ENCODE measurements around the gene SOD2. TPM values are rescaled to one million over a fixed set of nuclear protein-coding genes. Genes with fewer than 3 reads are reported as not detected.
A peak's percentile ranks its signal among the peaks of the same experiment; 100 is the strongest.

SOD2 gene
- total and polyA plus RNA-seq, 2 of the 13 experiments (the other 11 are each of a cell fraction or from before 2014, with no cell fraction given), result 304 to 309 TPM

GRCh38 chr6:159727717-159728445, 34.8 kb upstream of the SOD2 start (continued):
- TF ChIP-seq BCL3 (CRISPR knock-in tag; IDR thresholded peaks at IDR 0.05), result peak; percentile 52; the same call in 1 of the 2 replicates
- TF ChIP-seq CAMTA2 (CRISPR knock-in tag; IDR thresholded peaks at IDR 0.05; ENCODE audit: borderline replicate concordance), result peak; percentile 26; the same call in 1 of the 2 replicates
- TF ChIP-seq GABPB1 (CRISPR knock-in tag; IDR thresholded peaks at IDR 0.05), result peak; percentile 40; the same call in 1 of the 2 replicates
- TF ChIP-seq ZMYM3 (CRISPR knock-in tag; IDR thresholded peaks at IDR 0.05), result no peak
- no peak; a peak in 1 of 4 replicates for TF ChIP-seq KLF16 (CRISPR knock-in tag; IDR thresholded peaks at IDR 0.05)
- TF ChIP-seq FOSL2 (CRISPR knock-in tag; IDR thresholded peaks at IDR 0.05), result no peak
- TF ChIP-seq MLXIP (CRISPR knock-in tag; IDR thresholded peaks at IDR 0.05; ENCODE audit: borderline replicate concordance), result no peak
- peak; percentile 16; the same call in 1 of the 2 replicates for TF ChIP-seq ARID4A (CRISPR knock-in tag; IDR thresholded peaks at IDR 0.05; ENCODE audit: borderline replicate concordance)
- TF ChIP-seq HNF1A (IDR thresholded peaks at IDR 0.05; ENCODE audit: low read depth), result no peak
- TF ChIP-seq HNF1A (CRISPR knock-in tag; IDR thresholded peaks at IDR 0.05; ENCODE audit: borderline replicate concordance), result no peak
- no peak for TF ChIP-seq ZNF776 (CRISPR knock-in tag; IDR thresholded peaks at IDR 0.05)
- TF ChIP-seq RXRB (CRISPR knock-in tag; IDR thresholded peaks at IDR 0.05; ENCODE audit: borderline replicate concordance), result 0 out of 2 replicates have a peak, but pooled peaks have one; percentile 5
- no peak for TF ChIP-seq NONO (IDR thresholded peaks at IDR 0.05)
- no peak for TF ChIP-seq NONO (CRISPR knock-in tag; conservative IDR thresholded peaks at IDR 0.05)
- no peak; the same call in 1 of the 2 replicates for TF ChIP-seq ZNF501 (CRISPR knock-in tag; IDR thresholded peaks at IDR 0.05)
- 0 out of 2 replicates have a peak, but pooled peaks have one; percentile 8 for TF ChIP-seq ZNF747 (CRISPR knock-in tag; IDR thresholded peaks at IDR 0.05; ENCODE audit: borderline replicate concordance)
